Cerebellar cortex (tissue), 1 donor: ENCODE results near the gene NSDHL.

Experiments
- DNase-seq: peaks from one replicate; pipeline ENCODE4 v3.0.0-alpha.2; 2015; ENCODE audit warnings: low spot score

Gene NSDHL

GRCh38 chrX:152913346-152913745 is 82.5 kb downstream of the NSDHL start:
- no peak for DNase-seq

- DNase-seq, result no peak
Observed at GRCh38 chrX:152913910-152914309, 83.0 kb downstream of the NSDHL start.

- no peak for DNase-seq
Observed at GRCh38 chrX:152915541-152916241, 84.8 kb downstream of the NSDHL start.

- no peak for DNase-seq
Observed at GRCh38 chrX:152917656-152918579, 87.1 kb downstream of the NSDHL start.

GRCh38 chrX:152918707-152919106 is 87.8 kb downstream of the NSDHL start:
- DNase-seq, result no peak
